MM.1S (cell line): ENCODE measurements around the gene KRT73.

Source experiments
- DNase-seq: peaks from one replicate; pipeline ENCODE4 v3.0.0-alpha.2; 2015
- H2AFZ ChIP-seq: fragments of 300-600 bp; sonication (generic); 2 replicates; pipeline ENCODE4 v1.6.0; 2016; ENCODE audit warnings: antibody characterized with exemption, low read length
- H3F3A ChIP-seq: fragments of 300-600 bp; sonication (generic); 2 replicates; pipeline ENCODE4 v1.6.1; 2016; ENCODE audit warnings: mild to moderate bottlenecking, antibody characterized with exemption, low read length, moderate library complexity, mixed read lengths; ENCODE audit not compliant: insufficient read depth
- H3K27ac ChIP-seq: fragments of 300-600 bp; sonication (generic); 2 replicates; pipeline ENCODE4 v1.5.1; 2016; ENCODE audit warnings: mild to moderate bottlenecking, low read length
- H3K27me3 ChIP-seq: fragments of 300-600 bp; sonication (generic); replicated peaks from 2 replicates; pipeline ENCODE4 v1.6.0; 2016; ENCODE audit warnings: low read length; ENCODE audit not compliant: insufficient read depth
- H3K36me3 ChIP-seq: fragments of 300-600 bp; sonication (generic); replicated peaks from 2 replicates; pipeline ENCODE4 v1.6.1; 2016; ENCODE audit warnings: mild to moderate bottlenecking, low read length, mixed read lengths; ENCODE audit not compliant: insufficient read depth
- H3K4me1 ChIP-seq: fragments of 300-600 bp; sonication (generic); 2 replicates; pipeline ENCODE4 v1.6.1; 2016; ENCODE audit warnings: low read length, mixed read lengths
- H3K4me2 ChIP-seq: fragments of 300-600 bp; sonication (generic); 2 replicates; pipeline ENCODE4 v1.6.0; 2016; ENCODE audit warnings: low read depth, low read length
- H3K4me3 ChIP-seq: fragments of 300-600 bp; sonication (generic); 2 replicates; pipeline ENCODE4 v1.5.1; 2016; ENCODE audit warnings: low read length, mixed read lengths
- H3K79me2 ChIP-seq: fragments of 300-600 bp; sonication (generic); 2 replicates; pipeline ENCODE4 v1.6.1; 2016; ENCODE audit warnings: mixed run types, low read length, mixed read lengths
- H3K9ac ChIP-seq: fragments of 300-600 bp; sonication (generic); 2 replicates; pipeline ENCODE4 v1.6.1; 2016; ENCODE audit warnings: low read length, mixed read lengths
- H3K9me2 ChIP-seq: fragments of 300-600 bp; sonication (generic); replicated peaks from 2 replicates; pipeline ENCODE4 v1.6.1; 2016; ENCODE audit warnings: mild to moderate bottlenecking, low read length, mixed read lengths; ENCODE audit not compliant: insufficient read depth
- H3K9me3 ChIP-seq: fragments of 300-600 bp; sonication (generic); replicated peaks from 2 replicates; pipeline ENCODE4 v1.6.1; 2016; ENCODE audit warnings: mild to moderate bottlenecking, low read length, mixed read lengths; ENCODE audit not compliant: insufficient read depth
- H4K20me1 ChIP-seq: fragments of 300-600 bp; sonication (generic); 2 replicates; pipeline ENCODE4 v1.6.1; 2016; ENCODE audit warnings: mild to moderate bottlenecking, low read length, moderate library complexity, mixed read lengths; ENCODE audit not compliant: insufficient read depth
- EZH2 ChIP-seq: fragments of 300-600 bp; sonication (generic); optimal IDR thresholded peaks from 2 replicates; pipeline ENCODE3; 2017; ENCODE audit warnings: low read depth, mild to moderate bottlenecking, antibody characterized with exemption, low read length, mixed read lengths
- EZH2phosphoT487 ChIP-seq: fragments of 300-600 bp; sonication (generic); IDR thresholded peaks from 2 replicates; pipeline ENCODE4 v1.6.1; 2018; ENCODE audit warnings: antibody characterized with exemption, low read length
- TF ChIP-seq, protein P1 (sequence below): fragments of 300-600 bp; sonication (generic); IDR thresholded peaks from 2 replicates; pipeline ENCODE4 v1.5.1; 2016; ENCODE audit warnings: antibody characterized with exemption, low read length, mixed read lengths

The KRT73 gene

DNA sequence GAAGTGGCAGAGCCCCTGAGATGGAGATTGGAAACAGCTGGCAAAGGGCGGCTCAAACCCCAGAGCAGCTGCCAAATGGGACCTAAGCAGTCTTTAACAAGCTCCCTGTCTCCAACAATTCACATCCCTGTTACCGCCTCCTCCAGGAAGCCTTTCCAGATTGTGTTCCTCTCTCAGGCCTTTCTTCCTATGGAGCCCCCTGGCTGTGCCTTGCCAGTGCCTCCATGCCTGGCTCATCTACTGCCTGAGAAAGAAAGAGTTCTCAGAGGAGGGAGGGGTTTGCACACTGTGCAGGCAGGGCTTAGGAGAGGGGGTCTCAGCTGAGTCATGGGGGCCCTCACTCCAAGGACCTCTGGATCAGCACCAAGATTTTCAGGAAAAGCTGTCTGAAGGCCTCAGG lies 35.9 kb downstream of the KRT73 start:
- Histone ChIP-seq H2AFZ (no peak overlapping the region), H3K9me2 (no peaks in the 10 kb centered on the region), H3K27ac (no peak overlapping the region), H3K4me3 (no peak overlapping the region), H3K36me3 (no peaks in the 10 kb centered on the region), H3F3A (no peaks in the 10 kb centered on the region), H4K20me1 (no peaks in the 10 kb centered on the region), H3K4me2 (no peak overlapping the region), H3K9ac (no peak overlapping the region), H3K4me1 (no peaks in the 10 kb centered on the region), H3K27me3 (peaks cover 75% of the 10 kb centered on the region), H3K79me2 (no peaks in the 10 kb centered on the region), H3K9me3 (no peaks in the 10 kb centered on the region)
- TF ChIP-seq, protein P1, sequence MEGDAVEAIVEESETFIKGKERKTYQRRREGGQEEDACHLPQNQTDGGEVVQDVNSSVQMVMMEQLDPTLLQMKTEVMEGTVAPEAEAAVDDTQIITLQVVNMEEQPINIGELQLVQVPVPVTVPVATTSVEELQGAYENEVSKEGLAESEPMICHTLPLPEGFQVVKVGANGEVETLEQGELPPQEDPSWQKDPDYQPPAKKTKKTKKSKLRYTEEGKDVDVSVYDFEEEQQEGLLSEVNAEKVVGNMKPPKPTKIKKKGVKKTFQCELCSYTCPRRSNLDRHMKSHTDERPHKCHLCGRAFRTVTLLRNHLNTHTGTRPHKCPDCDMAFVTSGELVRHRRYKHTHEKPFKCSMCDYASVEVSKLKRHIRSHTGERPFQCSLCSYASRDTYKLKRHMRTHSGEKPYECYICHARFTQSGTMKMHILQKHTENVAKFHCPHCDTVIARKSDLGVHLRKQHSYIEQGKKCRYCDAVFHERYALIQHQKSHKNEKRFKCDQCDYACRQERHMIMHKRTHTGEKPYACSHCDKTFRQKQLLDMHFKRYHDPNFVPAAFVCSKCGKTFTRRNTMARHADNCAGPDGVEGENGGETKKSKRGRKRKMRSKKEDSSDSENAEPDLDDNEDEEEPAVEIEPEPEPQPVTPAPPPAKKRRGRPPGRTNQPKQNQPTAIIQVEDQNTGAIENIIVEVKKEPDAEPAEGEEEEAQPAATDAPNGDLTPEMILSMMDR: no peak
- TF ChIP-seq EZH2phosphoT487 (no peak), EZH2 (no peak)
- DNase-seq: no peak

DNA sequence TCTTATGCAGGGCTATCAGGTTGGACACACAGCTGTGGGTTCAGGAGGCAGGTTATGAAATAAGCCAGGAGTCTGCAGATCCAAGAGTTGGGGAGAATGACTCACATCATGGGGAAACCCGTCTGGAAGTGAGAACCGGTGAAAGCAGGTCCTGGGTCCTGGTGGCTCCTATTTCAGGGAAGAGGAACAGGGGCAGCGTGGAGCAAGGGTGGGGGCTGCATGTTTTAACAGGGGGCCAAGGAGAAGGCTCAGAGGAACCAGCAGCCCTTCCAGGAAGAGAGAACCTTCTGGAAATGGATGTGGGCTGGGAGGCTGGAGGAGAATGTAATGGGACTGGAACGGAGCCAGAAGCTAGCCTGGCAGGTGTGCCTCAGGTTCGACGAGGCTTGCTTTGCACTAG lies 36.9 kb downstream of the KRT73 start:
- H3K9ac ChIP-seq: no peak overlapping the region
- H3F3A ChIP-seq: no peaks in the 10 kb centered on the region
- H3K4me2 ChIP-seq: no peak overlapping the region
- DNase-seq: no peak
- no peak overlapping the region for H3K27ac ChIP-seq
- H4K20me1 ChIP-seq: no peaks in the 10 kb centered on the region
- no peaks in the 10 kb centered on the region for H3K4me1 ChIP-seq
- peaks cover 75% of the 10 kb centered on the region for H3K27me3 ChIP-seq
- H3K79me2 ChIP-seq: no peaks in the 10 kb centered on the region
- H3K9me3 ChIP-seq: no peaks in the 10 kb centered on the region
- H3K36me3 ChIP-seq: no peaks in the 10 kb centered on the region
- H3K4me3 ChIP-seq: no peak overlapping the region
- H2AFZ ChIP-seq: no peak overlapping the region
- H3K9me2 ChIP-seq: no peaks in the 10 kb centered on the region
- no peak for TF ChIP-seq EZH2phosphoT487
- no peak for TF ChIP-seq EZH2
- TF ChIP-seq, protein P1: no peak

DNA sequence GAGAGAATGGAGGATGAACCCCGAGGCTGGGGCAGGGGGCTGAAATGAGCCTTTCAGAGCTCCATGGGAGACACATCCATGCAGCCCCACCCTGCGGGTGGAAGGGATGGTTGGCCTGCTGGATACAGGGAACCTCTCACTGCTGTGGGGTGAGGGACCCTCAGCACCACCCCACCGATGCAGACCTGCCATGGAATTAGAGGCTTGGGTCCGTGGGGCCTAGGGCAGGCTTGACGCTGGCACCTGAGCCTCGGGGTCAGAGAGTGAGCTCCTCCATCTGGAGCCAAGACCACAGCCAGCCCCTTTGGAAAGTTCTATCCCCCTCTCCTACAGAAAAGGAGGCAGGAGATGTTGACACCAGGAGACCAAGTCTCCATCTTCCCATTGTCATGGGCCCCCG lies 37.3 kb downstream of the KRT73 start:
- Histone ChIP-seq H3K27ac (no peak overlapping the region), H3K4me2 (no peak overlapping the region)

More for the DNA sequence above, 37.3 kb downstream of the KRT73 start:
- H4K20me1 ChIP-seq: no peaks in the 10 kb centered on the region
- no peaks in the 10 kb centered on the region for H3F3A ChIP-seq
- H2AFZ ChIP-seq: no peak overlapping the region
- no peaks in the 10 kb centered on the region for H3K9me2 ChIP-seq
- TF ChIP-seq EZH2phosphoT487: no peak
- TF ChIP-seq, protein P1: no peak
- no peak for TF ChIP-seq EZH2
- H3K4me1 ChIP-seq: no peaks in the 10 kb centered on the region
- H3K9me3 ChIP-seq: no peaks in the 10 kb centered on the region
- peaks cover 75% of the 10 kb centered on the region for H3K27me3 ChIP-seq
- no peak for DNase-seq
- no peaks in the 10 kb centered on the region for H3K36me3 ChIP-seq
- H3K79me2 ChIP-seq: no peaks in the 10 kb centered on the region
- H3K9ac ChIP-seq: no peak overlapping the region
- no peak overlapping the region for H3K4me3 ChIP-seq
